HTR-8/SVneo (cell line): Measurements from ENCODE around the gene P2RY1.
A peak's percentile ranks its signal among the peaks of the same experiment; 100 is the strongest.
"Not testable (repeated sequence)": the region's sequence is repeated elsewhere in the genome, so short reads cannot be mapped to it uniquely, and the experiment has no call there.

ENCODE experiments used
- DNase-seq: peaks from one replicate; pipeline ENCODE4 v3.0.0; 2011; ENCODE audit warnings: low spot score, mixed read lengths; ENCODE audit not compliant: insufficient read length
- FAIRE-seq: peaks from 2 replicates; lab custom pipeline; 2011; peaks lifted over from hg19 to GRCh38; lab: Jason Lieb, UNC

P2RY1 gene

GRCh38 chr3:152835601-152836102, 721 bp downstream of the P2RY1 start:
- DNase-seq (peak; percentile 1), FAIRE-seq (no peak)

DNA sequence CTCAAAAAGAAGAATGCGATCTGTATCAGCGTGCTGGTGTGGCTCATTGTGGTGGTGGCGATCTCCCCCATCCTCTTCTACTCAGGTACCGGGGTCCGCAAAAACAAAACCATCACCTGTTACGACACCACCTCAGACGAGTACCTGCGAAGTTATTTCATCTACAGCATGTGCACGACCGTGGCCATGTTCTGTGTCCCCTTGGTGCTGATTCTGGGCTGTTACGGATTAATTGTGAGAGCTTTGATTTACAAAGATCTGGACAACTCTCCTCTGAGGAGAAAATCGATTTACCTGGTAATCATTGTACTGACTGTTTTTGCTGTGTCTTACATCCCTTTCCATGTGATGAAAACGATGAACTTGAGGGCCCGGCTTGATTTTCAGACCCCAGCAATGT, 1.3 kb downstream of the P2RY1 start:
- DNase-seq, result no peak
- FAIRE-seq, result peak; percentile 4

DNA sequence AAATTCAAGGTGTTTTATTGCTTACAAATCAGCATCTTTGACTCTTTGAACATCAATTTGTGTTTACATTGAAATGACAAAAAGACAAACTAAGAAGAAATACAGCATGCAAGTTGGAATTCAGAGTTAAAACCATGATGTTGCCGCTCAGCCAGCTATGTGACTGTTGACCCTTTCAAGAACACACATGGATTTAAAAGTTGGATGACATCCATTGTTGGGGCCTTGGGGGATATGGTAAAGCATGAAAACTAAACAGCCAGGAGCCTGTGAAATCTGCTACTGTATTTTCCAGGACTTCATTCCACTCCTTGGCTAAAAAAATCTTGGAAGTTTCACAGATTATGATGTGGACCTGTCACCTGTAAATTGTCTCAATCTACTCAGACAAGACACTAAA, 4.6 kb downstream of the P2RY1 start:
- DNase-seq (no peak), FAIRE-seq (no peak)

DNA sequence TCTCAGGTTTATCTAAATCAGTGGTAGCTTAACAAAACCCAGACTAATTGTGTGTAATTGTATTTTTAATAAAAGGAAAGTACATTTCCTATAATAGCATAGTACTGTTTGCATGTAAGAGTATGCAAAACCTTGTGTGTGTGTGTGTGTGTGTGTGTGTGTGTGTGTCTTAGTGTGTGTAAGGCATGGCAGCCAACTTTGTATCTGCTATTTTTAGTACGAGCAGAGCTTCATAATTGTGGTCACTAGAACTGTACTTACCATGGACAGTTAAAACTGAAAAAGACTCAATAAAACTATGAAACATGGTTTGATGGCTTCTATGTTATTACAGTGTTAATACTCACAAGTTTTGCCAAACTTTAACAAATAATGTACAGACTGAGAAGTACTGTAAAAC, 6.2 kb downstream of the P2RY1 start:
- FAIRE-seq, result no peak
- DNase-seq, result no peak

- DNase-seq, result no peak
- FAIRE-seq, result no peak
Observed at GRCh38 chr3:152842413-152842812, 7.5 kb downstream of the P2RY1 start.

DNA sequence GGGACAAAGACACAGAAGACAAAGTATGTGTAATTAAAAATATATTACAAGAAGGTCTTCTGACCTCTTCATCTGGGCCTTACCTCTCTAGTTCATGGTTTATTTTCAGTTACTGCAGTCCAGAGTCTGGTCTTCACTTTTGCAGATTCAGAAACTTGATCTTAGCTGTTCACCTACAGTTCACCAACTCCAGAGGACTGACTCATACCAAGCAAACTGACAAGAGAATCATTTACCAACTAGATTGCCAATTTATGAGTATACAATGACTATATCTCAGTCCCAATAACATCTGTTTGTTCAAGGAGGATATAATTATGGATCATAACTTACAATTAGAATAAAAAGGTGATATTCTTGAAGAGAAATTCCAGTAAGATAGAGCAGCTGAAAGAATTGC, 9.0 kb downstream of the P2RY1 start:
- FAIRE-seq (no peak), DNase-seq (no peak)

- not testable (repeated sequence) for DNase-seq, FAIRE-seq
Observed at GRCh38 chr3:152846572-152847202, 11.8 kb downstream of the P2RY1 start.

DNA sequence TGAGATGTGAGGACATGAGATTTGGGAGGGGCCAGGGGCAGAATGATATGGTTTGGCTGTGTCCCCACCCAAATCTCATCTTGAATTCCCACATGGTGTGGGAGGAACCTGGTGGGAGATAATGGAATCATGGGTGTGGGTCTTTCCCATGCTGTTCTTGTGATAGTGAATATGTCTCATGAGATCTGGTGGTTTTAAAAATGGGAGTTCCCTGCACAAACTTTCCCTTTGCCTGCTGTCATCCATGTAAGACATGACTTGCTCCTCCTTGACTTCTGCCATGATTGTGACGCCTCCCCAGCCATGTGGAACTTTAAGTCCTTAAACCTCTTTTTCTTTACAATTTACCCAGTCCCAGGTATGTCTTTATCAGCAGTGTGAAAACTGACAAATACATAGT, 12.7 kb downstream of the P2RY1 start:
- DNase-seq, FAIRE-seq: not testable (repeated sequence)

DNA sequence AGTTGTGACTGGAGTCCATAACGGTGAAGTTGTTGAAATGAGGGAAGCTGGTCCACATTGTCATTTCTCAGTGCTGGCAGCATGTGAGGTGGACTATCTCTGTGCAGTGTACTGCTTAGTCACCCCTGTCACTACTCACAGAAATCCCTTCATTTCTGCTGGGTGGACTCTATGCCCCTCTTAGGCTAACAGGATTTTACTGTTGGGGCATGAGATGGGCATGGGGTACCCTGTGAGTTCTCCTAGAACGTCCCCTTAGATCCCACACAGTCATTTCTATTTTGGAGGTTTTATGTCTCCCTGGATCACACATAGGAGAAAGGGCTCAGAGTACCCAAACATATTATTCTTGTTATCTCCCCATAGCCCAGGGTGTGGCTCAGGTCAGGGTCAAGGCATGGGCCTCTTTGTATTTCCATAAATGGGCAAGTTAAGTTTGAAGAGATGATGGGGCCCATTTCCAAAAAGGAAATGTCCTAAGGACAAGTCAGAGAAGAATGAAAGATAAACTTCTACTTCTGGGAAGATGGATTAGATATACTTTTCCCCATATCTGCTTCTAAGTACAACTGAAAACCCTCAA, 15.2 kb downstream of the P2RY1 start:
- DNase-seq (no peak), FAIRE-seq (no peak)

- FAIRE-seq, result no peak
Observed at GRCh38 chr3:152853196-152853595, 18.3 kb downstream of the P2RY1 start.

DNA sequence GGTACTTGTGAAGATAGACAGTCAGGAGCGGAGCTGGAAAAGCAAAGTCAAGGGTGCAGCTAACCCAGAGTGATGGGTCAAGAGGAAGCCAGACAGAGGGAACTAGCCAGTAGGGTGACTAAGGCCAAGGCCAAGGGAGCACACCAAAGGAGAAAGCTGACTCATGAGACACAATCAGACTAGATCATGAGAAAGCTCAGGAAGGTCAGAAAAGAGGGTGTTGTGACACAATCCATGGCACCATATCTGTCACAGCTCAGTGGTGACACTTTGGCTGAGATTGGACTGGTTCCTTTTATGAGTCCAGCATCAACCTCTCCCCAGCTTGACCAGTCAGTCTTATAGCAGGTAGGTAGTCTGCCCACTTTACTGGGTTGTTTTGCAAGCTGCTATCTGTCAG, 22.2 kb downstream of the P2RY1 start:
- DNase-seq (no peak), FAIRE-seq (no peak)

More at GRCh38 chr3:152853196-152853595, 18.3 kb downstream of the P2RY1 start:
- no peak for DNase-seq

GRCh38 chr3:152858170-152858800, 23.4 kb downstream of the P2RY1 start:
- FAIRE-seq (no peak), DNase-seq (no peak)

- no peak for FAIRE-seq
- DNase-seq, result no peak
Observed at GRCh38 chr3:152860736-152861135, 25.8 kb downstream of the P2RY1 start.

- no peak for DNase-seq
- FAIRE-seq, result no peak
Observed at GRCh38 chr3:152865668-152866245, 30.8 kb downstream of the P2RY1 start.

GRCh38 chr3:152870027-152870426, 35.1 kb downstream of the P2RY1 start:
- DNase-seq (no peak), FAIRE-seq (no peak)

DNA sequence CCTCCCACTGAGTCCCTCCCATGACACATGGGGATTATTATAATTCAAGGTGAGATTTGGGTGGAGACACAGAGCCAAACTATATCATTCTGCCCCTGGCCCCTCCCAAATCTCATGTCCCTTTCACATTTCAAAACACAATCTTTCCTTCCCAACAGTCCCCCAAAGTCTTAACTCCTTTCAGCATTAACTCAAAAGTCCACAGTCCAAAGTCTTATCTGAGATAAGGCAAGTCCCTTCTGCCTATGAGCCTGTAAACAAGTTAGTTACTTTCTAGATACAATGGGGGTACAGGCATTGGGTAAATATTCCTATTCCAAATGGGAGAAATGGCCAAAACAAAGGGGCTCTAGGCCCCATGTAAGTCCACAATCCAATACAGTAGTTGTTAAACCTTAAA, 38.4 kb downstream of the P2RY1 start:
- FAIRE-seq, DNase-seq: not testable (repeated sequence)

DNA sequence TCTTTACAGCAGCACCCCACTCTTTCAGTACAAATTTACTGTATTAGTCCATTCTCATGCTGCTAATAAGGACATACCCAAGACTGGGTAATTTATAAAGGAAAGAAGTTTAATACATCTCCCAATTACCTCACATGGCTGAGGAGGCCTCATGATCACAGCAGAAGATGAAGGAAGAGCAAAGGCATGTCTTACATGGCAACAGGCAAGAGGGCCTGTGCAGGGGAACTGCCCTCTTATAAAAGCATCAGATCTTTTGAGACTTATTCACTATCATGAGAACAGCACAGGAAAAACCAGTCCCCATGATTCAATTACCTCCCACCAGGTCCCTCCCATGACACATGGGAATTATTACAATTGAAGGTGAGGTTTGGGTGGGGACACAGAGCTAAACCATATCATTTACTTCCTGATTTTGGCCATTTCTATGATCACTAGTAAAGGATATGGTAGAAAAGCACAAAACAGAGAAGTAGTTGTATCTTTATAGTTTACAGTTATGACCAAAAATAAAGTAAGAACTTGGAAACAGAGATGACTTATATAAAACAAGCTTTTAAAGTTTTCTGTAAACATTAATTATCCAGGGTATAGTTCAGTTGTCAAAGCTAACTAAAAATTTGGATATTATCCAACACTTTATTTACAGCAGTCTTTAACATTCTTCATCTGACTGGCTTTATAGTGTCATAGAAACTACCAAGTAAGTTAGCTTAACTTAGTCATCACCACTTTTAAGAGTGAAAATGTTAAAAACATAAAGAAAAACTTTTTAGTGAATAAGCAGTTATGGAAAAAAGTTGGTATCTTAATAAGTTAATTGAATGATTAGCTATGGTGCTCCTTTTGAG, 40.2 kb downstream of the P2RY1 start:
- DNase-seq (no peak), FAIRE-seq (no peak)

GRCh38 chr3:152879130-152879789, 44.3 kb downstream of the P2RY1 start:
- FAIRE-seq, result no peak
- no peak for DNase-seq

GRCh38 chr3:152879790-152880174, 44.9 kb downstream of the P2RY1 start:
- no peak for FAIRE-seq
- DNase-seq, result no peak

DNA sequence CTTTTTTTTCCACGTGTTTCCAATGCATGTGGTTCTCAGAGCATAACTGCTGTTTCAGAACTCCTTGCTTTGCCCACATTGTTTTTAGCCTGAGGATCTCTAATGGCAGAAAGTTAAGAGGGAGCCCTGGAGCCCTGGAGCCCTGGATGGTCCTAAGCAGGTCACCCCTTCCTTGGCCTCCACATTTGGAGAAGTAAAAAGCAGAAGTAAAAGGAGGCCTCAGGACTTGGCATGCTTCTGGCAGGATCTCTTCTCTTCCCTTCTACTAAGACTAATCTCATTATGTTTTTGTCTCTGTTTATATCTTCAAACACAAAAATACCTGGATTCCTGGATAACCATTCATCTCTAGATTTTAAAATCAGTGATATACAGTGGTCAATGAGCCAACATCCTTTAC, 50.1 kb downstream of the P2RY1 start:
- DNase-seq, result no peak
- FAIRE-seq, result no peak
